K562 (cell line): Measurements from ENCODE around the gene DESI2. TPM values are rescaled to one million over a fixed set of nuclear protein-coding genes. Genes with fewer than 3 reads are reported as not detected.

Experiments used
- ATAC-seq: fragments of 200-7000 bp; cut with Tn5 transposase; 3 replicates; pipeline ENCODE4 v1.9.1; 2020; ENCODE audit warnings: moderate library complexity
- BruUV-seq: library from RNA; stranded (reverse); fragments of 400-500 nt; replicated peaks from 2 replicates; lab custom pipeline; 2021; lab: Mats Ljungman, UMichigan
- CTCF ChIA-PET: fragments of 300-600 bp; formaldehyde crosslinking; extraction: SDS; loops from one replicate; lab custom pipeline; 2021; ENCODE audit warnings: low intra/inter-chr PET ratio; lab: Yijun Ruan, JAX
- POLR2A ChIA-PET: fragments of 300-600, 350-650 bp; sonication (Branson Sonifier 250); formaldehyde crosslinking; extraction: SDS; loops from one replicate; lab custom pipeline; 2021; ENCODE audit warnings: antibody characterized with exemption, inconsistent platforms; lab: Yijun Ruan, JAX
- DNase-seq, 4 experiments: peaks; one replicate each; pipeline versions ENCODE4 v3.0.0 to v3.0.0-alpha.2; 2011 to 2018; ENCODE audit warnings: low spot score in 3 of 4, mixed read lengths in 3 of 4; ENCODE audit errors: extremely low read depth in 1 of 4
- FAIRE-seq: peaks from 2 replicates; lab custom pipeline; 2011; peaks lifted over from hg19 to GRCh38; lab: Jason Lieb, UNC
- H2AFZ ChIP-seq: 2 replicates; pipeline ENCODE4 v1.6.0; 2011; ENCODE audit warnings: low read depth, low read length, control low read depth, inconsistent platforms
- H3K27ac ChIP-seq: fragments of 200-600 bp; 3 replicates; pipeline ENCODE4 v1.8.0; 2011; ENCODE audit warnings: low read depth, mild to moderate bottlenecking, control low read depth, inconsistent platforms, low read length, moderate library complexity, mixed read lengths; ENCODE audit errors: extremely low read depth
- H3K27me3 ChIP-seq, 2 experiments: fragments of 300-600 bp in 1 of 2; 2 replicates in 1 of 2; 3 replicates in 1 of 2; pipeline versions ENCODE4 v1.6.0 to v1.8.0; 2011; ENCODE audit warnings: inconsistent platforms in 2 of 2, low read length in 2 of 2, mild to moderate bottlenecking in 1 of 2, mixed read lengths in 1 of 2, moderate library complexity in 1 of 2; ENCODE audit not compliant: control insufficient read depth in 2 of 2, insufficient read depth in 2 of 2
- H3K36me3 ChIP-seq: fragments of 300-600 bp; 3 replicates; pipeline ENCODE4 v1.8.0; 2011; ENCODE audit warnings: mild to moderate bottlenecking, low read length, inconsistent platforms; ENCODE audit not compliant: control insufficient read depth, insufficient read depth
- H3K4me1 ChIP-seq, 2 experiments: fragments of 200-600 bp in 1 of 2; replicated peaks in 1 of 2; 2 replicates in 1 of 2; 3 replicates in 1 of 2; pipeline versions ENCODE4 v1.5.1 to v1.8.0; 2011; ENCODE audit warnings: inconsistent platforms in 2 of 2, low read length in 2 of 2, mild to moderate bottlenecking in 1 of 2, mixed read lengths in 1 of 2, moderate library complexity in 1 of 2; ENCODE audit not compliant: control insufficient read depth in 2 of 2, insufficient read depth in 2 of 2
- H3K4me2 ChIP-seq: 2 replicates; pipeline ENCODE4 v1.6.1; 2011; ENCODE audit warnings: low read length, control low read depth, inconsistent platforms, mixed read lengths; ENCODE audit not compliant: insufficient read depth
- H3K4me3 ChIP-seq: fragments of 200-600 bp; sonication (generic), shearing (Covaris generic); 2 replicates; pipeline ENCODE4 v1.5.1; 2016; ENCODE audit warnings: control low read depth, inconsistent platforms
- H3K79me2 ChIP-seq: fragments of 200-600 bp; 3 replicates; pipeline ENCODE4 v1.8.0; 2011; ENCODE audit warnings: low read length, inconsistent platforms; ENCODE audit not compliant: control insufficient read depth, insufficient read depth
- H3K9ac ChIP-seq, 2 experiments: 2 replicates each; pipeline versions ENCODE4 v1.6.0 to v1.6.1; 2011; ENCODE audit warnings: low read depth in 2 of 2, low read length in 2 of 2, control low read depth in 1 of 2, inconsistent platforms in 1 of 2, mild to moderate bottlenecking in 1 of 2, mixed read lengths in 1 of 2; ENCODE audit not compliant: insufficient read depth in 1 of 2
- H3K9me1 ChIP-seq: one replicate; pipeline ENCODE4 v1.6.0; 2011; ENCODE audit warnings: inconsistent platforms, mild to moderate bottlenecking, low read length, moderate library complexity; ENCODE audit not compliant: control insufficient read depth, insufficient read depth
- H3K9me3 ChIP-seq: replicated peaks from 2 replicates; pipeline ENCODE4 v1.5.1; 2011; ENCODE audit warnings: low read depth, low read length, inconsistent platforms; ENCODE audit not compliant: control insufficient read depth, insufficient read depth
- H4K20me1 ChIP-seq: replicated peaks from 2 replicates; pipeline ENCODE4 v1.6.1; 2011; ENCODE audit warnings: low read length, inconsistent platforms, mixed read lengths; ENCODE audit not compliant: control insufficient read depth, insufficient read depth
- BRD9 ChIP-seq: fragments of 450-650 bp; IDR thresholded peaks from 2 replicates; pipeline ENCODE4 v1.6.1; 2018; ENCODE audit warnings: low read depth; ENCODE audit not compliant: partially characterized antibody
- CTCF ChIP-seq, 3 experiments: IDR thresholded peaks in 2 of 3; conservative IDR thresholded peaks in 1 of 3; 2 replicates each; pipeline ENCODE4 v1.5.1; 2011 to 2012; ENCODE audit warnings: low read length in 3 of 3, mild to moderate bottlenecking in 3 of 3, control low read depth in 2 of 3, improper control_type of control experiment in 1 of 3, inconsistent platforms in 1 of 3, low read depth in 1 of 3, mixed read lengths in 1 of 3, moderate library complexity in 1 of 3; ENCODE audit not compliant: insufficient read depth in 2 of 3
- E2F4 ChIP-seq: sonication (generic); formaldehyde crosslinking; IDR thresholded peaks from 2 replicates; pipeline ENCODE4 v1.8.0; 2022; ENCODE audit warnings: mild to moderate bottlenecking, low read depth, missing genetic modification reagents
- ESRRB ChIP-seq: fragments of 250-450 bp; sonication (Bioruptor Pico); IDR thresholded peaks from 2 replicates; pipeline ENCODE4 v1.5.0; 2020; ENCODE audit warnings: mild to moderate bottlenecking, moderate library complexity, borderline replicate concordance
- MNT ChIP-seq, 2 experiments: fragments of 450-650 bp; conservative IDR thresholded peaks; 2 replicates each; pipeline ENCODE4 v1.6.1; 2017; ENCODE audit warnings: mild to moderate bottlenecking in 2 of 2, moderate library complexity in 2 of 2
- MYNN ChIP-seq, 2 experiments: sonication (generic); formaldehyde crosslinking in 1 of 2; IDR thresholded peaks; 2 replicates each; pipeline versions ENCODE4 v1.5.0 to v1.6.1; 2016 to 2020; ENCODE audit warnings: antibody characterized with exemption in 1 of 2, missing genetic modification reagents in 1 of 2
- STAG1 ChIP-seq: sonication (generic); formaldehyde crosslinking; IDR thresholded peaks from 2 replicates; pipeline ENCODE4 v1.5.0; 2020; ENCODE audit warnings: missing genetic modification reagents, borderline replicate concordance
- ZNF76 ChIP-seq: fragments of 250-450 bp; sonication (Bioruptor Pico); IDR thresholded peaks from 2 replicates; pipeline ENCODE4 v1.4.0; 2020; ENCODE audit warnings: mild to moderate bottlenecking, moderate library complexity, borderline replicate concordance
- WGBS: fragments of 100-300 bp; shearing (Covaris generic); methylation state at CpG from one replicate; pipeline ENCODE4 v1.1.6; 2016; ENCODE audit warnings: low coverage, mixed read lengths; ENCODE audit not compliant: insufficient coverage; ENCODE audit errors: missing lambda C conversion rate; 5-methylcytosine and 5-hydroxymethylcytosine counted together
- in situ Hi-C: fragments of 300-500 bp; cut with MboI; formaldehyde crosslinking; loops from 4 replicates; pipeline ENCODE4 v1.15.0; 2018; ENCODE audit warnings: inconsistent platforms, mixed read lengths
- intact Hi-C: fragments of 100-400 bp; cut with micrococcal nuclease; formaldehyde crosslinking; loops from 2 replicates; pipeline ENCODE4 v1.14.2; 2022
- polyA plus RNA-seq, 8 experiments: library from polyadenylated mRNA; depleted of rRNA in 4 of 8; stranded (reverse) in 5 of 8; unstranded in 3 of 8; fragments of >200 nt; fragmentation: Nextera tagmentation in 2 of 8; fragmentation: Illumina TruSeq in 1 of 8; extraction: Ambion mirVana in 2 of 8; extraction: Trizol in 1 of 8; gene quantifications; 2 replicates each; pipeline versions ENCODE4 v1.2.1 to v1.2.3, GENCODE V29; 2011 to 2014; ENCODE audit warnings: inconsistent platforms in 1 of 8, missing spikeins in 1 of 8
- total RNA-seq, 7 experiments: library from RNA; depleted of rRNA in 6 of 7; stranded (reverse); fragments of >200 nt in 6 of 7; fragmentation: Illumina TruSeq in 2 of 7; extraction: Trizol in 2 of 7; gene quantifications; 2 replicates each; pipeline versions ENCODE4 v1.2.1 to v1.2.3, GENCODE V29; 2011 to 2021; ENCODE audit warnings: low replicate concordance in 1 of 7

DESI2 gene
- total and polyA plus RNA-seq, 9 of the 15 experiments (the other 6 are each of a cell fraction or from before 2014, with no cell fraction given): 17.4 to 59.4 (median 38.4) TPM

GRCh38 chr1:244751271-244751895, 98.5 kb downstream of the DESI2 start:
- TF ChIP-seq E2F4 (CRISPR knock-in tag): no peak
- TF ChIP-seq STAG1: no peak
- no peak for TF ChIP-seq ZNF76 (CRISPR knock-in tag)
- no peaks in the 10 kb centered on the region; the same call in 1 of the 2 replicates for H3K9me3 ChIP-seq
- no peaks in the 10 kb centered on the region for H4K20me1 ChIP-seq
- no peak overlapping the region for H3K4me3 ChIP-seq
- H3K79me2 ChIP-seq: no peaks in the 10 kb centered on the region
- H3K4me1 ChIP-seq: no peaks in the 10 kb centered on the region
- ATAC-seq (no peak), FAIRE-seq (no peak), DNase-seq (no peak)
- 8% methylated on average over 13 of the region's 13 CpGs for WGBS
- ChIA-PET CTCF (no interaction called here), POLR2A (interaction anchor here (2.2 kb wide), 1 partner anchor 10 kb away, joined by 6 read pairs; no protein-coding TSS in a partner anchor)
- no TSS peak for BruUV-seq
- intact Hi-C loops (no loop called here), in situ Hi-C loops (no loop called here)
- H3K9ac ChIP-seq: peak overlapping the region in 1 of 2 experiments; percentile 29; a peak in 1 of 4 replicates
- no peaks in the 10 kb centered on the region for H3K36me3 ChIP-seq
- H3K4me2 ChIP-seq: no peak overlapping the region
- no peak overlapping the region for H3K27ac ChIP-seq
- no peaks in the 10 kb centered on the region for H3K9me1 ChIP-seq
- no peak overlapping the region for H2AFZ ChIP-seq
- peaks cover 40 to 77% of the 10 kb centered on the region in 2 experiments for H3K27me3 ChIP-seq

DNA sequence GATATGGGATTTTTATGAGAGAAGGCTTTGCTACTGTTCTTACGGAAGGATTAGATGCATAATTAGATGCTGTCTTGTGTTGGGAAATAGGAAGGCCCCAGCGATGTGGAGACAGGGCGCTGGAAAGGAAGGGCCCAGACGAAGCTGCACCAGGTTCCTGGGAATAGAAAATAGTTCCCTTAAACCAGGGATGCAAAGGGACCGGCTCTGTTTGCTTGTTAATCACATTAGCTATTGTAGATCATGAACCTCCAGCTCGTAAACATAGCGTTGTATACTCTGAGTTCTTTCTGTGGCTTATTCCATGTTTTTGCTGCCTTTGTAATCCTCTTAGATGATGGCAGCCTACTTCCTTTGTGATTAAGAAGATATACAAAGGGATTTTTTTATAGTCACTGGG, 102.7 kb downstream of the DESI2 start:
- Histone ChIP-seq H3K4me3 (no peak overlapping the region), H3K79me2 (no peaks in the 10 kb centered on the region), H3K4me2 (no peak overlapping the region), H4K20me1 (no peaks in the 10 kb centered on the region), H2AFZ (no peak overlapping the region), H3K4me1 (no peaks in the 10 kb centered on the region), H3K9me3 (no peaks in the 10 kb centered on the region; the same call in 1 of the 2 replicates), H3K9me1 (no peaks in the 10 kb centered on the region), H3K27ac (no peak overlapping the region), H3K9ac (no peak overlapping the region), H3K27me3 (peaks cover 42 to 70% of the 10 kb centered on the region in 2 experiments), H3K36me3 (no peaks in the 10 kb centered on the region)
- intact Hi-C loops (no loop called here), in situ Hi-C loops (no loop called here)
- 6% methylated on average over 7 of the region's 7 CpGs for WGBS
- ChIA-PET CTCF (no interaction called here), POLR2A (interaction anchor here (0.6 kb wide), 1 partner anchor 152 kb away, joined by 4 read pairs; no protein-coding TSS in a partner anchor)
- ATAC-seq (no peak), DNase-seq (no peak), FAIRE-seq (no peak)
- BruUV-seq: no TSS peak
- TF ChIP-seq CTCF (IDR thresholded peaks at IDR 0.05 in 2 of 3, conservative IDR thresholded peaks at IDR 0.05 in 1 of 3; ENCODE audit: insufficient read depth in 2 of 3, low read depth in 1 of 3, low read length in 3 of 3): no peak
- no peak for TF ChIP-seq MNT (conservative IDR thresholded peaks at IDR 0.05)
- TF ChIP-seq BRD9: no peak
- no peak for TF ChIP-seq MYNN (IDR thresholded peaks at IDR 0.05)
- TF ChIP-seq MYNN (CRISPR knock-in tag; IDR thresholded peaks at IDR 0.05): no peak
- TF ChIP-seq ESRRB (CRISPR knock-in tag): no peak
